H1 (cell line): Measurements from ENCODE around the gene AGER. TPM values are rescaled to one million over a fixed set of nuclear protein-coding genes. Genes with fewer than 3 reads are reported as not detected.

ENCODE experiments used
- CTCF ChIA-PET: fragments of 300-600 bp; sonication (Branson Sonifier 250); formaldehyde crosslinking; loops from one replicate; lab custom pipeline; 2021; ENCODE audit not compliant: partially characterized antibody; lab: Charles Lee
- POLR2A ChIA-PET: fragments of 300-600 bp; sonication (Branson Sonifier 250); formaldehyde crosslinking; loops from one replicate; lab custom pipeline; 2021; ENCODE audit warnings: inconsistent platforms; ENCODE audit not compliant: partially characterized antibody; lab: Charles Lee
- DNase-seq, 2 experiments: peaks; one replicate each; pipeline versions ENCODE4 v3.0.0 to v3.0.0-alpha.2; 2010 to 2022; ENCODE audit warnings: low spot score in 2 of 2, low read depth in 1 of 2, mixed read lengths in 1 of 2
- FAIRE-seq: peaks from 2 replicates; lab custom pipeline; 2011; peaks lifted over from hg19 to GRCh38; lab: Jason Lieb, UNC
- H2AFZ ChIP-seq: 2 replicates; pipeline ENCODE4 v1.8.1; 2012; ENCODE audit warnings: low read length, inconsistent platforms
- H2AK5ac ChIP-seq: 2 replicates; pipeline ENCODE4 v1.6.1; 2013; ENCODE audit warnings: low read depth, low read length
- H2BK120ac ChIP-seq: replicated peaks from 2 replicates; pipeline ENCODE3; 2013; ENCODE audit warnings: low read depth, low read length, inconsistent platforms
- H2BK12ac ChIP-seq: 2 replicates; pipeline ENCODE4 v1.6.1; 2013; ENCODE audit warnings: low read depth, low read length
- H2BK15ac ChIP-seq: 2 replicates; pipeline ENCODE4 v1.6.1; 2013; ENCODE audit warnings: low read length
- H2BK20ac ChIP-seq: 2 replicates; pipeline ENCODE4 v1.6.1; 2013; ENCODE audit warnings: low read length
- H2BK5ac ChIP-seq: 2 replicates; pipeline ENCODE4 v1.6.1; 2013; ENCODE audit warnings: low read depth, low read length
- H3K14ac ChIP-seq: 2 replicates; pipeline ENCODE4 v1.6.1; 2013; ENCODE audit warnings: inconsistent platforms; ENCODE audit not compliant: insufficient read length
- H3K18ac ChIP-seq: 2 replicates; pipeline ENCODE4 v1.6.1; 2013; ENCODE audit warnings: low read length; ENCODE audit errors: extremely low read depth
- H3K23ac ChIP-seq: 2 replicates; pipeline ENCODE4 v1.6.1; 2013; ENCODE audit warnings: inconsistent platforms; ENCODE audit not compliant: insufficient read length
- H3K23me2 ChIP-seq: 2 replicates; pipeline ENCODE4 v1.6.1; 2013; ENCODE audit warnings: low read depth, low read length
- H3K27ac ChIP-seq: 2 replicates; pipeline ENCODE4 v1.6.1; 2011; ENCODE audit warnings: low read depth, low read length, inconsistent platforms
- H3K27me3 ChIP-seq, 4 experiments: replicated peaks in 1 of 4; 1 replicate in 1 of 4; 2 replicates in 3 of 4; pipeline versions ENCODE4 v1.6.1 to v1.8.1; 2011 to 2013; ENCODE audit warnings: low read length in 3 of 4, mild to moderate bottlenecking in 3 of 4, inconsistent platforms in 2 of 4, mixed read lengths in 2 of 4, moderate library complexity in 1 of 4; ENCODE audit not compliant: control insufficient read depth in 3 of 4, insufficient read depth in 3 of 4; ENCODE audit errors: extremely low read depth in 1 of 4
- H3K36me3 ChIP-seq, 4 experiments: 2 replicates each; pipeline versions ENCODE4 v1.6.1 to v1.8.1; 2011 to 2013; ENCODE audit warnings: mild to moderate bottlenecking in 4 of 4, low read length in 3 of 4, moderate library complexity in 2 of 4, control low read depth in 1 of 4, inconsistent platforms in 1 of 4; ENCODE audit not compliant: insufficient read depth in 4 of 4, control insufficient read depth in 2 of 4
- H3K4ac ChIP-seq: replicated peaks from 2 replicates; pipeline ENCODE3; 2013; ENCODE audit warnings: low read length, low read depth, mixed read lengths, inconsistent platforms; ENCODE audit not compliant: insufficient read length
- H3K4me1 ChIP-seq, 4 experiments: replicated peaks in 1 of 4; 1 replicate in 1 of 4; 2 replicates in 3 of 4; pipeline versions ENCODE4 v1.6.1 to v1.8.1; 2011 to 2013; ENCODE audit warnings: low read length in 3 of 4, inconsistent platforms in 2 of 4, mixed read lengths in 1 of 4; ENCODE audit not compliant: insufficient read depth in 4 of 4, control insufficient read depth in 3 of 4
- H3K4me2 ChIP-seq, 2 experiments: 2 replicates each; pipeline versions ENCODE4 v1.6.1 to v1.8.1; 2011 to 2013; ENCODE audit warnings: low read depth in 2 of 2, low read length in 2 of 2, control low read depth in 1 of 2, inconsistent platforms in 1 of 2, mild to moderate bottlenecking in 1 of 2; ENCODE audit not compliant: insufficient read depth in 1 of 2
- H3K4me3 ChIP-seq, 4 experiments: fragments of 200-600, 300-600 bp in 1 of 4; sonication (generic), shearing (Covaris generic), sonication (Bioruptor Twin) in 1 of 4; 2 replicates each; pipeline versions ENCODE4 v1.5.1 to v1.8.1; 2011 to 2016; ENCODE audit warnings: low read length in 4 of 4, low read depth in 3 of 4, control low read depth in 2 of 4, inconsistent platforms in 2 of 4, mild to moderate bottlenecking in 2 of 4, mixed read lengths in 1 of 4, moderate library complexity in 1 of 4; ENCODE audit not compliant: insufficient read depth in 2 of 4; ENCODE audit errors: extremely low read depth in 1 of 4
- H3K56ac ChIP-seq: replicated peaks from 2 replicates; pipeline ENCODE3; 2013; ENCODE audit warnings: low read depth, mild to moderate bottlenecking, mixed read lengths, low read length, inconsistent platforms; ENCODE audit not compliant: insufficient read length
- H3K79me1 ChIP-seq: 2 replicates; pipeline ENCODE4 v1.6.1; 2013; ENCODE audit warnings: low read depth, low read length, control low read depth
- H3K79me2 ChIP-seq, 2 experiments: 2 replicates each; pipeline versions ENCODE4 v1.6.1 to v1.8.1; 2012 to 2013; ENCODE audit warnings: low read length in 2 of 2, mild to moderate bottlenecking in 2 of 2, inconsistent platforms in 1 of 2; ENCODE audit not compliant: insufficient read depth in 2 of 2, control insufficient read depth in 1 of 2
- H3K9ac ChIP-seq, 4 experiments: replicated peaks in 1 of 4; 1 replicate in 1 of 4; 2 replicates in 3 of 4; pipeline versions ENCODE4 v1.6.1 to v1.8.1; 2011 to 2013; ENCODE audit warnings: low read depth in 3 of 4, low read length in 3 of 4, control low read depth in 2 of 4, mild to moderate bottlenecking in 2 of 4, moderate library complexity in 2 of 4, inconsistent platforms in 1 of 4; ENCODE audit errors: extremely low read depth in 1 of 4
- H3K9me3 ChIP-seq, 2 experiments: 2 replicates each; pipeline versions ENCODE4 v1.6.1 to v1.8.1; 2012 to 2013; ENCODE audit warnings: mild to moderate bottlenecking in 2 of 2, moderate library complexity in 2 of 2, control low read depth in 1 of 2, inconsistent platforms in 1 of 2, low read depth in 1 of 2, low read length in 1 of 2, mixed read lengths in 1 of 2; ENCODE audit not compliant: insufficient read depth in 2 of 2
- H4K20me1 ChIP-seq, 2 experiments: replicated peaks in 1 of 2; 2 replicates each; pipeline versions ENCODE3 to v1.8.1; 2011 to 2013; ENCODE audit warnings: inconsistent platforms in 2 of 2, low read length in 2 of 2, mild to moderate bottlenecking in 1 of 2; ENCODE audit not compliant: insufficient read depth in 2 of 2, control insufficient read depth in 1 of 2
- H4K5ac ChIP-seq: 2 replicates; pipeline ENCODE4 v1.6.1; 2013; ENCODE audit warnings: low read length, low read depth, mixed read lengths, inconsistent platforms; ENCODE audit not compliant: insufficient read length
- H4K8ac ChIP-seq: 2 replicates; pipeline ENCODE4 v1.8.0; 2013; ENCODE audit warnings: mild to moderate bottlenecking, moderate library complexity, low read length, inconsistent platforms; ENCODE audit not compliant: insufficient read depth; ENCODE audit errors: extremely low read depth
- H4K91ac ChIP-seq: replicated peaks from 2 replicates; pipeline ENCODE3; 2013; ENCODE audit warnings: low read length, mixed read lengths, inconsistent platforms; ENCODE audit not compliant: insufficient read length
- ASH2L ChIP-seq: fragments of 200-600, 300-600 bp; sonication (generic); IDR thresholded peaks from one replicate; pipeline ENCODE4 v1.7.1; 2017; ENCODE audit warnings: low read length
- E2F6 ChIP-seq: IDR thresholded peaks from 2 replicates; pipeline ENCODE4 v1.6.1; 2012; ENCODE audit warnings: inconsistent platforms
- KDM4A ChIP-seq: IDR thresholded peaks from one replicate; pipeline ENCODE4 v1.7.1; 2012; ENCODE audit warnings: low read depth, mild to moderate bottlenecking, moderate library complexity, low read length, inconsistent platforms; ENCODE audit not compliant: severe bottlenecking
- MAX ChIP-seq: IDR thresholded peaks from 2 replicates; pipeline ENCODE4 v1.6.1; 2012; ENCODE audit warnings: inconsistent platforms
- NRF1 ChIP-seq: IDR thresholded peaks from 2 replicates; pipeline ENCODE4 v1.6.1; 2011; ENCODE audit warnings: mild to moderate bottlenecking, low read depth, low read length, improper control_type of control experiment
- PHF8 ChIP-seq: fragments of 200-600 bp; sonication (generic); conservative IDR thresholded peaks from 2 replicates; pipeline ENCODE4 v1.7.1; 2012; ENCODE audit warnings: low read depth, mild to moderate bottlenecking, inconsistent platforms, low read length, moderate library complexity
- WGBS, 2 experiments: shearing (Covaris generic) in 1 of 2; methylation state at CpG; one replicate each; pipeline versions ENCODE4 v1.1.6 to v1.1.7; 2013 to 2015; ENCODE audit warnings: low lambda C conversion rate in 2 of 2, mixed read lengths in 2 of 2, inconsistent platforms in 1 of 2, low coverage in 1 of 2, missing lambda C conversion rate in 1 of 2; ENCODE audit not compliant: insufficient replicate concordance in 2 of 2, insufficient coverage in 1 of 2, insufficient read length in 1 of 2; ENCODE audit errors: extremely low coverage in 1 of 2, missing lambda C conversion rate in 1 of 2; 5-methylcytosine and 5-hydroxymethylcytosine counted together
- polyA plus RNA-seq, 7 experiments: library from polyadenylated mRNA; depleted of rRNA in 3 of 7; stranded (reverse) in 5 of 7; unstranded in 2 of 7; fragments of >200 nt in 5 of 7; fragments of 200-250 nt in 2 of 7; gene quantifications; 1 replicate in 5 of 7; 2 replicates in 1 of 7; 4 replicates in 1 of 7; pipeline versions ENCODE4 v1.2.1 to v1.2.3, GENCODE V29; 2011 to 2013; ENCODE audit warnings: missing spikeins in 2 of 7, mixed read lengths in 2 of 7
- total RNA-seq: library from RNA; stranded (reverse); fragmentation: NEBNext Ultra II Directional; extraction: Animal tissue kit (Norgen Biotek cat#: 25700); gene quantifications from 2 replicates; pipeline ENCODE4 v1.2.1, GENCODE V29; 2021

Gene AGER
- total and polyA plus RNA-seq, 2 of the 8 experiments (the other 6 are each of a cell fraction or from before 2014, with no cell fraction given): 3.8 to 10.9 TPM

- WGBS, 2 experiments: 7% methylated on average over 25 of the region's 55 CpGs; no CpG with 5 or more reads in 1 of the 2 experiments
- Histone ChIP-seq H3K4me2 (peak overlapping the region; percentile 94 to 100), H2BK20ac (peak overlapping the region; percentile 51; the same call in 1 of the 2 replicates), H4K91ac (no peak overlapping the region), H3K14ac (no peak overlapping the region), H2BK15ac (peak overlapping the region; percentile 19; the same call in 1 of the 2 replicates), H3K56ac (no peak overlapping the region), H4K20me1 (no peaks in the 10 kb centered on the region), H3K79me2 (peaks cover 0 to 4% of the 10 kb centered on the region in 2 experiments; a peak in 1 of 4 replicates), H3K9me3 (no peaks in the 10 kb centered on the region), H3K4ac (no peak overlapping the region), H3K18ac (peak overlapping the region; percentile 38; the same call in 1 of the 2 replicates), H3K27me3 (peaks cover 4 to 41% (median 37%) of the 10 kb centered on the region in 4 experiments), H3K4me3 (peak overlapping the region; percentile 55 to 76 (median 70)), H2BK12ac (no peak overlapping the region; the same call in 1 of the 2 replicates), H3K23ac (no peak overlapping the region), H3K23me2 (peaks cover 25% of the 10 kb centered on the region), H3K27ac (no peak overlapping the region), H3K9ac (no peak overlapping the region), H2AK5ac (no peak overlapping the region), H4K5ac (no peak overlapping the region), H3K4me1 (peaks cover 14 to 38% (median 17%) of the 10 kb centered on the region in 4 experiments), H2BK5ac (peak overlapping the region; percentile 71; the same call in 1 of the 2 replicates), H2BK120ac (no peak overlapping the region), H2AFZ (no peak overlapping the region), H4K8ac (no peak overlapping the region), H3K79me1 (0 out of 2 replicates have a peak, but pooled peaks cover 3% of the 10 kb centered on the region), H3K36me3 (no peaks in the 10 kb centered on the region)
- ChIA-PET CTCF (interaction anchor here (0.8 to 4.7 kb wide), 12 partner anchors 14 to 53 kb away, joined by 3 to 23 read pairs (median 7); partner anchors contain the start of genes ATF6B and PBX2), POLR2A (interaction anchor here (0.6 to 9.2 kb wide), 13 partner anchors 9 to 41 kb away, joined by 3 to 70 read pairs (median 6); partner anchors contain the start of genes AGPAT1, ATF6B, FKBPL and GPSM3)
- DNase-seq (peak in 1 of 2 experiments; percentile 78), FAIRE-seq (no peak)
- no peak for TF ChIP-seq PHF8
- TF ChIP-seq KDM4A: peak; percentile 69
- no peak for TF ChIP-seq NRF1
- TF ChIP-seq E2F6: 0 out of 2 replicates have a peak, but pooled peaks have one; percentile 47
- peak; percentile 29 for TF ChIP-seq ASH2L
- TF ChIP-seq MAX: peak; percentile 76
Observed at GRCh38 chr6:32149932-32150870, 33.9 kb downstream of the AGER start.
